Measurements from ENCODE around the gene DYRK1A.

The DYRK1A gene

GRCh38 chr21:37385179-37385765 is 18.7 kb downstream of the DYRK1A start:
- DNase-seq, result no peak

- no peak for DNase-seq
Observed at GRCh38 chr21:37386151-37386550, 19.6 kb downstream of the DYRK1A start.

DNA sequence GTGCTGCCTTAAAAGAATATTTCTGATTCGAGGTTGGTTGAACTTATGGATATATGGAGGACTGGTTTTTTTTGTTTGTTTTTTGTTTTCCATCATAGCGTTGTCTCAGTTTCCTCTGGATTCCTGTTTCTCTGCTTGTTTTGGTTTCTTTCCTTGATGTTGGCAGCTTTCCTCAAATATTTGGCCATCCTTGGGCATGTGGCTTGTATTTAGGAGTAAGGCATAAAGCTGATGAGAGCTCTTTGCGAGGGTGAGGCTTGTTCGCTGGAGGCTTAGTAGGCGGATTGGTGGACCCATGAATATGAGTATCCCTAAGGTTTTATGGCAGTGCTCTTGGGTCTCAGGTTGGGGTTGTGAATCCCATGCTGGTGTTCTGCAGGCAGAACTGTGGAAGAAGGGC is 22.9 kb downstream of the DYRK1A start:
- DNase-seq, result no peak

GRCh38 chr21:37391666-37392065 is 25.1 kb downstream of the DYRK1A start:
- DNase-seq, result no peak

DNA sequence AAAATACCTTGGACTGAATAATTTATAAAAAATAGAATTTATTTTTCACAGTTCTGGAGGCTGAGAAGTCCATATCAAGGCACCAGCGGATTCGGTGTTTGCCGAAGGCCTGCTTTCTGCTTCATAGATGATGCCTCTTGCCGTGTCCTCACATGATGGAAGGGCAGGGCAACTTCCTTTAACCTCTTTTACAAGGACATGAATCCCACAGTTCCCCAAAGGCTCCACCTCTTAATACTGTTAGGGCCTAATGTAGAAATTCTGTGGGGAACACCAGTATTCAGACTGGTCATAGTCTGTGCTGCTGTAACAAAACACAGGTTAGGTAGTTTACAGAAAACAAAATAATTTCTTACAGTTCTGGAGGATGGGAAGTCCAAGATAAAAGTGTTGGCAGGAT is 25.9 kb downstream of the DYRK1A start:
- peak; percentile 15 to 55 (median 48) for DNase-seq

DNA sequence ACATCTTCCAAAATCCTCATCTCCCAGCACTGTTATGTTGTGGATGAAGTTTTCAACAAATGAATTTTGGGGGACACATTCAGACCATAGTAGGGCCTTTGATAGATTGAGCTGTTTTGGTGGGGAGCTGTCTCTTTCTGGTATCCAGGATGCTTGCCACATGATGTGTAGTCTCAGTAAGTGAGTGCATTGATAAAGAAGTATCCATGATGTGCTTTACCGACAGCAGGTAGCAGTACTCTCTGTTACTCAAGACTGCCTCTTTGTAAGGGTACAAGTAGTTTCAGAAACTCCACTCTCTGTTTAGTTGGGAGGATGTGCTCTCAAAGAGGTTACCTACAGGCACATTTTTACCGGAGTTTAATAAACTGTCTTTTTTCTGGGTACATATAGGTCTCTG is 26.5 kb downstream of the DYRK1A start:
- no peak for DNase-seq

DNA sequence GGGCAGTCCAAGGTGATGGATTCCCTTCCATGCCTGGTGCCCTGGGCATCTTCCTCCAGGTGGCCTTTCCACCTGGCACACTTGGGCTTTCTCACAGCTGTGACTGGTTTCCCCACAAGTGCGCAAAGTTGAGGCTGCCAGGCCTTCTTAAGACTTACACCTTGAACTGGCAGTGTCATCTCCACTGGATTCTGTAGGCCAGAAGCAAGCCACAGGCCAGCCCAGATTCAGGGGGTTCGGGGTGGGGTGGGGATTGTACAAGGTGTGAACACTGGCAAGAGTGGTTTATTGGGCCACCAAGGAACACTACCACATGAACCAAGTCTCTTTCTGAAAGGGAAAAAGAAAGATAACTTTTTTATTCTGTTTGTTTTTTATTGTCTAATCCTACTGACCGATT is 27.2 kb downstream of the DYRK1A start:
- no peak for DNase-seq

GRCh38 chr21:37395961-37396360 is 29.4 kb downstream of the DYRK1A start:
- no peak for DNase-seq

DNA sequence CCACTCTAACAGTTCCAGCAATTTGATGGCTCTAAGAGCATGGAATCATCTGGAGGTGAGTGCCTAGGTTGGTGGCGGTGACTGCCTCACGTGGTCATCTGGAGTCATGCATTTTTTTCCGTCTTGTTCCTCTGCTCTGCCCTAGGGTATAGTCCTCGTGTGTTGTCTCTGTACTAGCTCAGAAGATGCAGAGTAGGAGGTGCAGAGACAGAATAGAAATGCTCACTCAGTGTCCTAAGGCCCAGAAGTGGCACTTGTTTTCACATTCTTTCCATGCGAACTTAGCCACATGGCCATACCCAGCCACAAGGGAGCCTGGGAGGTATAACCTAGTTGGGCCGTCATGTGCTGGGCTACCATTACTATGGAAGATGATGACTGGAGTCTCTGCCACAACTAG is 30.3 kb downstream of the DYRK1A start:
- DNase-seq, result no peak

DNA sequence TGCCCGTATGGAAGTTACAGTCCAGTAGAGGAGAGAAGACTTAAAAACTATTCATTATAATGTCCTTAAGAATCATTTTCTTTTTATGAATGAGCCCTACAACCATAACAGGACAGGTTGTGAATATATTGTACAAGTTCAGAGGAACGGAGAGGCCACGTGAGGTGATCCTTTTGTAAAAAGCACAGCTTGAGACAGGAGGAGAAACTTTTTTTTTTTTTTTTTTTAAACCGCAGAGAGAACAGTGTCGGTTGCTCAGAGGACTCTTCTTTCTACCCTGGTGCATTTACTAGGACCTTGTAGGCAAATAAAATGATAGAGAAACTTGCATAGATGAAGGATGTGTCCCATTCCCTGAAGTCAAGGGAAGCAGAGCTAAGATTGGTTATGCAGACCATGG is 32.1 kb downstream of the DYRK1A start:
- DNase-seq, result no peak

DNA sequence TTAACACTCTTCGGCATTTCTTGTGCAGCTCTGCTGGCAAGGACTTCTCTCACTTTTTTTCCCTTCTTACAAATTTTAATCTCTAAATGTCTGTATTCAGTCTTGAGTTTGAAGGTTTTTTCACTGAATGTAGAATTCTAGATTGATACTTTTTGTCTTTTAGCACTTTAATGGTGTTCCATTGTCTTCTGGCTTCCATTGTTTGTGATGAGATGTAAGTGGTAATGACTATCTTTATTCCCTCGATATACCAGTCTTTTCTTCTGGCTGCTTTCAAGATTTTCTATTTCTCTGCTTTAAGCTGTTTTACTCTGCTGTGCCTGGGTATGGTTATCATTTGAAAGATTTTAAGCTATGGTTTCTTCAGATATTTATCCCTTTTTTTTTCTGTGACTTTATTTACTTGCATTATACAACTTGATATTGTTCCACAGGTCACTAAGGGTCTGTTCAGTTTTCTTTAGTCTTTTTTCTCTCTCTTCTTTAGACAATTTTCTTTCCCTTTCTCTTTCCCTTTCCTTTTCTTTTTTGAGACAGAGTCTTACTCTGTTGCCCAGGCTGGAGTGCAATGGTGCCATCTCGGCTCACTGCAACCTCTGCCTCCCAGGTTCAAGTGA is 35.8 kb downstream of the DYRK1A start:
- no peak for DNase-seq

GRCh38 chr21:37405629-37406028 is 39.1 kb downstream of the DYRK1A start:
- no peak for DNase-seq

DNA sequence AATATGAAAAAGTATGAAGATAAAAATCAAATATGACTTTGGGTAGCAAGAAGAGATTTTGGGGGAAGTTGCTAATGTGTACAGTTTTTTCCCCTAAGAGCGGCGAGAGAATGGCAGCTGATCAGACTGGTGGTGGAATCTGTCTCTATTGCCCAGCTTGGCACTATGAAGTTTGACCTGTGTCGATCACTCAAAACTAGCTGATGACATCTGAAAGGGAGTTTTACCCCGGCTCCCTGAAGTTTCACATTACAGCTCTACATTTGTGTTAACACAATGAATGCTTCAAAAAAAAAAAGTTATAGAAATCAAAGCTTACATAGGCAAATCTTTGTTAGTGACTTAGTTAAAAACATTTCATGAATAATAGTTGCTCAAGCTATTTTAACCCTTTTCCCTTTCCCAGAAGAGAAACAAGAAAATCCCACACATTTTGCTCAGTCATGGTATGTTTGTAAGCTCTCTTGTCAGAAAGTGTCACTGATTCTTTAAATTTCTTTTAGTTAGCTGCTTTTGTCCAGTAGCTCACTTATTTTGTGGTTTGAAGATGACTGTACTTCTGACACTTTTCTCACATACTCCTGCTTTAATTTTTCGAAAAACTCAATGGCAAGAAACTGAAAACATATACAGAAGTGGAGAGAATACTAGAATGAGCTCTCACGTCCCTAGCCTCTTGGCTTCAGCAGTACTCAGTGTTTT is 41.3 kb downstream of the DYRK1A start:
- DNase-seq, result peak in 2 of 4 experiments; percentile 27 to 39

GRCh38 chr21:37408464-37409193 is 42.1 kb downstream of the DYRK1A start:
- no peak for DNase-seq

DNA sequence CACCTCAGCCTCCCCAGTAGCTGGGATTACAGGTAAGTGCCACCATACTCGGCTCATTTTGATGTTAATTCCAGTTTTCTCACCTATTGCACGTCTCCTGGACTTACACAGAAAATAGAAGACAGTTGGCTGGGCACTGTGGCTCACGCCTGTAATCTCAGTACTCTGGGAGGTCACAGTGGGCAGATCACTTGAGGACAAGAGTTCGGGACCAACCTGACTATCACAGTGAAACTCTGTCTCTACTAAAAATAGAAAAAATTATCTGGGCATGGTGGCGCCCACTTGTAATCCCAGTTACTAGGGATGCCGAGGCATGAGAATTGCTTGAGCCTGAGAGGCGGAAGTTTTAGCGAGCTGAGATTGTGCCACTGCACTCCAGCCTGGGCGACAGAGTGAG is 44.1 kb downstream of the DYRK1A start:
- DNase-seq, result no peak

DNA sequence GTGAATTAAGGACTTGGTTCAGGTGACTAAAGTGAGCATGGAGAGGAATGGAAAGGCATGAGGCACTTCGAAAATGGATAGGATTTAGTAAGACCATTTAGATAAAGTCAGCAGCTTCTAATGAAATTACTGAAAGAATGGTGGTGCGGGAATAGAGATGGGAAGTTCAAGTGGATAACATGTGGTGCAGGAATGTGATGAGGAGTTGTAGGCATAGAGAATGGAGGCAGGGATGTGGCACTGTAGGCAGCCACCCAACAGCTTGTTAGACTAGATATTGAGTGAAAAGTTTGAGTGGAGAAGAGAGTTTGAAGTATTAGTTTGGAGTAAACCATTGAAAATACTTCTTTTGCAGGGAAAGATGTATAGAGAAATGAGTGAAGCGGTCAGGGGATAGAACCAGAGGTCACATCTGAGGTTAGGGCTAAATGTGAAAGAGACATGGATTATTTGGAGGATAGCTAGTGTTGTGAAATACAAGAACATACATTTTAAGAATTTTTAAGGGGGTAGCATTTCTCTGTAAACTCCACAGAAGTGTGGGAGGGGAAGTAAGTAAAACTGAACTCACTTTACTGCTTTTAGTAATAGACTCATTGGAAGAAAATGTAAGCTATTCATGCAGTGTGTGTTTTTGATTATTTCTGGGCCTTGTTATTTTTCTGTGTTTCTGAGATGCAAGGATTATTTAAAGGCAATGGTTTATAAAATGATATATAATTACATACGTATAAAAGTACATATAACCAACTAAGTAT is 46.2 kb downstream of the DYRK1A start:
- DNase-seq, result peak in 2 of 4 experiments; percentile 28 to 38

GRCh38 chr21:37413553-37414291 is 47.1 kb downstream of the DYRK1A start:
- peak in 3 of 4 experiments; percentile 25 to 52 (median 42) for DNase-seq

DNA sequence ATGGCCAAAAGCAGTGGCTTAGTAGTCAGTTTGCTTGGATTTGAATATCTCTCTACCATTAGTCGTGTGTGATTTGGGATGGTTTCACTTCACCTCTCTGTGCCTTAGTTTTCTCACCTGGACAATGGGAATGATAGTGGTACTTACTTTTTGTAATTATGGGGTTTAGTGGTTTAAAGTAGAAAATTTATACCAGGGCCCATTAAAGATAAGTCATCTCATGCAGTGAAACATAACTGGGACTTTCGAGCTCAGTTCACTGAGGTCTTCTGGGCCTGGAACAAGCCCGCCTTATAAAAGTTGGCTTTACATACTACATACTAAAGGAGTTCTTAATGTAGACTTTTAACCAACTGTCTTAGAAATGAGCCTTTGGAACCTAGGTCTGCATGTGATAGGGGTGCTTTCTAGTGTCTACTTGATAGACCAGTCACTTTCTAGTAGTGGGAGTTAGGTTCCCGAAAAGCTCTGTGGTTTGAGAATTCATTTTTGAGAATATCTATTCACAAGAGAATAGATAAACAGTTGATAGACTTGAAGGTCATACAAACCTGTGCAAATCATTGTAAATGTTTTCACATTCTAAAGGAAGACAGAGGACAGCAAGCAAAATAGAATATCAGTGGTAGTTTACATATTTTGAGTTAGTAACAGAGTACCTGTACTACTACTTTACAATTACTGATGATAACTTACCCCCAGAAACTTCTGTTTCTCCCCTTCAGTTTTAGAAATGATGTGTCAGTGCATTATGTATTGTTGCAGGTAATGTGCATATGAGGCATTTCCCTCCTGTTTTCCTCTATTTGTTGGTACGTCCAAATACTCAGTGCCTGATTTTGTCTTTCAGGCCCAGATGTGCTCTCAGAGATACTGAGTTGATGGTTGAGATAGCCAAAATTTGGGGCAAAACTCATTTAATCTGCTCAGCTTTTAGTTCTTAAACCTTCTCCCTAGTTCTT is 48.0 kb downstream of the DYRK1A start:
- DNase-seq, result no peak

DNA sequence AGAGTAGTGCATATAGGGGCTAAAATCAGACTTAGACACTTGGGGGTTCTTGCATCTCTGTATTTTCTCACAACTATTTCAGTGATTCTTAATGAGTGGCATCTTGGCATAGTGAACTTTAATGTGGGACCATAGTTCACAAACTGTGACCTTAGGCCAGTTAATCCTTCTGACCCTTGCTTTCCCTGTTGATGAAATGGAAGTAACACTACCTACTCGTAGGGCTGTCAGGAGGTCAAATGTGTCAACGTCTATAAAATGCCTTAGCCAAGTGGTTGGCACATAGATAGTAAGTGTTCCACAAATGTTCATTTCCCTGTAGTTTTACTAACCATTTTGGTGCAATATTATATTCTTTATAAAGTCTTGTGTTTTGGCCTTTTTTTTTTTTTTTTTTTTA is 49.4 kb downstream of the DYRK1A start:
- DNase-seq, result peak in 3 of 4 experiments; percentile 16 to 55 (median 36)

GRCh38 chr21:37416914-37417313 is 50.3 kb downstream of the DYRK1A start:
- no peak for DNase-seq
